Thoracic aorta (tissue), 2 donors: Measurements from ENCODE around the gene TRAPPC3L. TPM values are rescaled to one million over a fixed set of nuclear protein-coding genes. Genes with fewer than 3 reads are reported as not detected.

Experiments used
- ATAC-seq: fragments of 150-250 bp; one replicate; pipeline ENCODE4 v1.8.0; 2017; ENCODE audit warnings: low read depth; ENCODE audit not compliant: insufficient number of reproducible peaks, low FRiP score
- DNase-seq: peaks from one replicate; pipeline ENCODE4 v3.0.0-alpha.2; 2020; ENCODE audit warnings: low spot score
- H3K27ac ChIP-seq, 2 donors: fragments of 200-600 bp; sonication (generic); 1 replicate in 1 of 2; 2 replicates in 1 of 2; pipeline ENCODE4 v1.5.1; 2016; ENCODE audit warnings: mild to moderate bottlenecking in 2 of 2, moderate library complexity in 2 of 2
- H3K27me3 ChIP-seq: fragments of 200-600 bp; sonication (generic); replicated peaks from 2 replicates; pipeline ENCODE4 v1.6.0; 2016; ENCODE audit warnings: mild to moderate bottlenecking; ENCODE audit not compliant: insufficient read depth
- H3K36me3 ChIP-seq: fragments of 200-600 bp; sonication (generic); one replicate; pipeline ENCODE4 v1.5.1; 2016
- H3K4me1 ChIP-seq, 2 donors: fragments of 200-600 bp; sonication (generic); 1 replicate in 1 of 2; 2 replicates in 1 of 2; pipeline versions ENCODE4 v1.5.1 to v1.6.0; 2016; ENCODE audit warnings: low read depth in 2 of 2, mild to moderate bottlenecking in 1 of 2; ENCODE audit not compliant: control insufficient read depth in 1 of 2
- H3K4me3 ChIP-seq: fragments of 200-600 bp; sonication (generic); 2 replicates; pipeline ENCODE4 v1.5.1; 2016; ENCODE audit warnings: mild to moderate bottlenecking
- H3K9me3 ChIP-seq: fragments of 200-600 bp; sonication (generic); 2 replicates; pipeline ENCODE4 v1.5.1; 2016
- total RNA-seq, 2 donors: library from RNA; depleted of rRNA; stranded (reverse); fragments of >200 nt; gene quantifications; one replicate each; pipeline versions ENCODE4 v1.1.0 to v1.2.3, GENCODE V29; 2016
- TF ChIP-seq, protein P1 (sequence below): fragments of 200-600 bp; sonication (generic); IDR thresholded peaks from one replicate; pipeline ENCODE4 v1.5.1; 2019; ENCODE audit warnings: antibody characterized with exemption

TRAPPC3L gene
- total RNA-seq, 2 donors from 2014 or later, result not detected

- H3K27ac ChIP-seq, result no peak overlapping the region
- no peak overlapping the region for H3K4me3 ChIP-seq
- H3K9me3 ChIP-seq, result no peaks in the 10 kb centered on the region
- ATAC-seq (no peak), DNase-seq (no peak)
- H3K27me3 ChIP-seq, result no peaks in the 10 kb centered on the region
- peaks cover 11% of the 10 kb centered on the region for H3K36me3 ChIP-seq
- TF ChIP-seq, protein P1, sequence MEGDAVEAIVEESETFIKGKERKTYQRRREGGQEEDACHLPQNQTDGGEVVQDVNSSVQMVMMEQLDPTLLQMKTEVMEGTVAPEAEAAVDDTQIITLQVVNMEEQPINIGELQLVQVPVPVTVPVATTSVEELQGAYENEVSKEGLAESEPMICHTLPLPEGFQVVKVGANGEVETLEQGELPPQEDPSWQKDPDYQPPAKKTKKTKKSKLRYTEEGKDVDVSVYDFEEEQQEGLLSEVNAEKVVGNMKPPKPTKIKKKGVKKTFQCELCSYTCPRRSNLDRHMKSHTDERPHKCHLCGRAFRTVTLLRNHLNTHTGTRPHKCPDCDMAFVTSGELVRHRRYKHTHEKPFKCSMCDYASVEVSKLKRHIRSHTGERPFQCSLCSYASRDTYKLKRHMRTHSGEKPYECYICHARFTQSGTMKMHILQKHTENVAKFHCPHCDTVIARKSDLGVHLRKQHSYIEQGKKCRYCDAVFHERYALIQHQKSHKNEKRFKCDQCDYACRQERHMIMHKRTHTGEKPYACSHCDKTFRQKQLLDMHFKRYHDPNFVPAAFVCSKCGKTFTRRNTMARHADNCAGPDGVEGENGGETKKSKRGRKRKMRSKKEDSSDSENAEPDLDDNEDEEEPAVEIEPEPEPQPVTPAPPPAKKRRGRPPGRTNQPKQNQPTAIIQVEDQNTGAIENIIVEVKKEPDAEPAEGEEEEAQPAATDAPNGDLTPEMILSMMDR, result no peak
- peaks cover 7 to 31% of the 10 kb centered on the region in 2 donors for H3K4me1 ChIP-seq
These were observed 26.7 kb downstream of the TRAPPC3L start for GRCh38 chr6:116518621-116519368.

- no peak overlapping the region for H3K4me3 ChIP-seq
- H3K36me3 ChIP-seq, result peaks cover 11% of the 10 kb centered on the region
- DNase-seq (no peak), ATAC-seq (no peak)
- peaks cover 7 to 34% of the 10 kb centered on the region in 2 donors for H3K4me1 ChIP-seq
- no peaks in the 10 kb centered on the region for H3K9me3 ChIP-seq
- TF ChIP-seq, protein P1, result no peak
- H3K27me3 ChIP-seq, result no peaks in the 10 kb centered on the region
- no peak overlapping the region for H3K27ac ChIP-seq
These were observed 30.3 kb downstream of the TRAPPC3L start for GRCh38 chr6:116515141-116515540.

DNA sequence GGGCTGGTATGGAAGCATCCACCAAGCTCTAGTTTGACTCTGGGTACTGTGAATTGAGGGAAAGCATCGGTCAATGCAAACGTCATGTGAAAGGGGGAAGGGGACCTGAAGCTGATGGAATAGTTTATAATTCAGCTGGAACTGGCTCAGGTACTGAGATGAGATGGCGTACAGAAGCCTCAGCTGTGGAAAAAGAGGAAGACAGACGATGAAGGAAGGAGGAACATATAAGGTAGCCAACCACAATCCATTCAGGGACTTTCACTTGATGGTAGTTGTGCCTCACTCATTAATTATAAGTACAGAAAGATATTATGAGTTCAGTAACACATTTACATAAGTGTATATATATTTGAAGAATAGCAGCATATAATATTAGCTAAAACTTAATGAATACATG lies 31.4 kb downstream of the TRAPPC3L start:
- ATAC-seq, result no peak
- TF ChIP-seq, protein P1, result no peak

GRCh38 chr6:116513224-116513875 lies 32.1 kb downstream of the TRAPPC3L start:
- peaks cover 11% of the 10 kb centered on the region for H3K36me3 ChIP-seq
- no peaks in the 10 kb centered on the region for H3K27me3 ChIP-seq
- H3K4me1 ChIP-seq, result peaks cover 7 to 27% of the 10 kb centered on the region in 2 donors
- DNase-seq (no peak), ATAC-seq (no peak)
- no peaks in the 10 kb centered on the region for H3K9me3 ChIP-seq
- H3K4me3 ChIP-seq, result peak overlapping the region; percentile 73
- TF ChIP-seq, protein P1, result no peak
- peak overlapping the region in 1 of 2 donors; percentile 90 for H3K27ac ChIP-seq

More for the DNA sequence above, 31.4 kb downstream of the TRAPPC3L start:
- Histone ChIP-seq H3K4me3 (peak overlapping the region; percentile 73), H3K27me3 (no peaks in the 10 kb centered on the region), H3K9me3 (no peaks in the 10 kb centered on the region), H3K27ac (no peak overlapping the region), H3K4me1 (peaks cover 7 to 34% of the 10 kb centered on the region in 2 donors), H3K36me3 (peaks cover 11% of the 10 kb centered on the region)
- DNase-seq, result no peak

DNA sequence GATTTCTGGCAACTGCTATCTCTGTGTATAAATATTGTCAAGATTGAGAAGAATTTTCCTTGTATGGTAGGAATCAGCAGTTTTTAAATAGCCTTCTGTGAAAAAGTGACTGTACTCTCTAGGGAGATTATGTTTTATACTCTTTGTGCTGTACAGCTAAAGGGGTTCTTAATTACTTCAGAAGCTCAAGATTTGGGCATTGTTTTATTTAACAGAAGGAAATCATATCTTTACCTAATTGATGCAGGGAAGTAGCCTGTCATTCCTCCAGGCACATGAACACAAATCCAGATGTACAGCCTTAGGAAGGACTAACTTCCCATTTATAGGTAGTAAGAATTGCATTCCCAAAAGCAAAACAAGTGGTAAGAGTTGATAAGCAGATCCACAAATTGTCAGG lies 32.8 kb downstream of the TRAPPC3L start:
- Histone ChIP-seq H3K9me3 (no peaks in the 10 kb centered on the region), H3K4me3 (peak overlapping the region; percentile 73), H3K27ac (peak overlapping the region in 1 of 2 donors; percentile 90), H3K27me3 (no peaks in the 10 kb centered on the region), H3K4me1 (peaks cover 7 to 24% of the 10 kb centered on the region in 2 donors), H3K36me3 (peaks cover 11% of the 10 kb centered on the region)
- ATAC-seq (no peak), DNase-seq (no peak)
- TF ChIP-seq, protein P1, result no peak
